Thyroid gland (tissue), 4 donors: ENCODE measurements around the gene PNLDC1. TPM values are rescaled to one million over a fixed set of nuclear protein-coding genes. Genes with fewer than 3 reads are reported as not detected.

Source experiments
- DNase-seq, 2 donors: peaks; one replicate each; pipeline ENCODE4 v3.0.0-alpha.2; 2019
- H3K27ac ChIP-seq, 3 donors: fragments of 200-600 bp; sonication (generic); 1 replicate in 2 of 3; 2 replicates in 1 of 3; pipeline ENCODE4 v1.5.1; 2016 to 2019; ENCODE audit warnings: mild to moderate bottlenecking in 1 of 3, moderate library complexity in 1 of 3
- H3K27me3 ChIP-seq: fragments of 200-600 bp; sonication (generic); one replicate; pipeline ENCODE4 v1.5.1; 2019
- H3K36me3 ChIP-seq, 2 donors: fragments of 200-600 bp; sonication (generic); one replicate each; pipeline ENCODE4 v1.5.1; 2016 to 2019
- H3K4me1 ChIP-seq, 2 donors: fragments of 200-600 bp; sonication (generic); one replicate each; pipeline ENCODE4 v1.5.1; 2017 to 2019
- H3K4me3 ChIP-seq, 3 donors: fragments of 200-600 bp; sonication (generic); replicated peaks in 1 of 3; 1 replicate in 2 of 3; 2 replicates in 1 of 3; pipeline ENCODE4 v1.5.1; 2016; ENCODE audit warnings: mild to moderate bottlenecking in 1 of 3
- H3K9me3 ChIP-seq: fragments of 200-600 bp; sonication (generic); one replicate; pipeline ENCODE4 v1.5.1; 2017
- POLR2A ChIP-seq, 2 donors: fragments of 450-650 bp; IDR thresholded peaks; one replicate each; pipeline ENCODE4 v1.6.1; 2017; ENCODE audit warnings: antibody characterized with exemption in 2 of 2, mild to moderate bottlenecking in 2 of 2, moderate library complexity in 1 of 2
- WGBS, 2 donors: methylation state at CpG; one replicate each; pipeline ENCODE4 v1.1.5; 2017; 5-methylcytosine and 5-hydroxymethylcytosine counted together
- intact Hi-C: fragments of 100-400 bp; cut with DNase I; formaldehyde crosslinking; loops from one replicate; pipeline ENCODE4 v1.15.1; 2023
- total RNA-seq, 4 donors: library from RNA; depleted of rRNA; stranded (reverse); fragments of >200 nt; gene quantifications; one replicate each; pipeline ENCODE4 v1.2.3, GENCODE V29; 2016
- TF ChIP-seq, protein P1 (sequence below), 6 experiments: fragments of 200-600 bp in 3 of 6; fragments of 450-650 bp in 3 of 6; sonication (generic) in 3 of 6; IDR thresholded peaks; one replicate each; pipeline ENCODE4 v1.5.1; 2016 to 2019; ENCODE audit warnings: antibody characterized with exemption in 6 of 6, mild to moderate bottlenecking in 2 of 6, inconsistent platforms in 1 of 6, moderate library complexity in 1 of 6

PNLDC1 gene
- total RNA-seq, 4 donors from 2014 or later, result 2.0 TPM; not detected in 3

DNA sequence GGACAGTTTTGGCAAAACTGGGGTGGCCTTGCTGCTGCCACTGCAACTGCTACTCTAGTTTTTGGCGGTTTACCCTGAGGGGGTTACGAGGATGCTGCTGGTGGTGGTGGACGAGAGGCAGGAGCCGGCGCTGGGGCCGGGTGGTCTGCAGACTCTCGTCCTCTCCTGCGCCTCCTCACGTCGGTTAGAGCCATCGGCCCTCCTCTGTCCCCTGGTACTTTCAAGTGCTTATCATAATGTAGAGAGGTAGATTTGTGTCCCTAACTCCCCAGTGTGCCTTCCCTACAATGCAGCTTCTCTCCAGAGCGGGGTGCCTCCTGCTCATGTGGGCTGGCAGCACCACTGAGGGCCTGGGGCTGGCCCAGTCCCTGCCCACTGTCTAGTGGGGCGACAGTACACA is 25.9 kb downstream of the PNLDC1 start:
- WGBS, 2 donors, result 98% methylated on average over 12 to 13 of the region's 13 CpGs
- H3K4me3 ChIP-seq, result no peak overlapping the region
- no peaks in the 10 kb centered on the region for H3K9me3 ChIP-seq
- no peak overlapping the region for H3K27ac ChIP-seq
- H3K36me3 ChIP-seq, result no peaks in the 10 kb centered on the region
- H3K4me1 ChIP-seq, result no peaks in the 10 kb centered on the region
- no peaks in the 10 kb centered on the region for H3K27me3 ChIP-seq
- no peak for DNase-seq
- TF ChIP-seq, protein P1, sequence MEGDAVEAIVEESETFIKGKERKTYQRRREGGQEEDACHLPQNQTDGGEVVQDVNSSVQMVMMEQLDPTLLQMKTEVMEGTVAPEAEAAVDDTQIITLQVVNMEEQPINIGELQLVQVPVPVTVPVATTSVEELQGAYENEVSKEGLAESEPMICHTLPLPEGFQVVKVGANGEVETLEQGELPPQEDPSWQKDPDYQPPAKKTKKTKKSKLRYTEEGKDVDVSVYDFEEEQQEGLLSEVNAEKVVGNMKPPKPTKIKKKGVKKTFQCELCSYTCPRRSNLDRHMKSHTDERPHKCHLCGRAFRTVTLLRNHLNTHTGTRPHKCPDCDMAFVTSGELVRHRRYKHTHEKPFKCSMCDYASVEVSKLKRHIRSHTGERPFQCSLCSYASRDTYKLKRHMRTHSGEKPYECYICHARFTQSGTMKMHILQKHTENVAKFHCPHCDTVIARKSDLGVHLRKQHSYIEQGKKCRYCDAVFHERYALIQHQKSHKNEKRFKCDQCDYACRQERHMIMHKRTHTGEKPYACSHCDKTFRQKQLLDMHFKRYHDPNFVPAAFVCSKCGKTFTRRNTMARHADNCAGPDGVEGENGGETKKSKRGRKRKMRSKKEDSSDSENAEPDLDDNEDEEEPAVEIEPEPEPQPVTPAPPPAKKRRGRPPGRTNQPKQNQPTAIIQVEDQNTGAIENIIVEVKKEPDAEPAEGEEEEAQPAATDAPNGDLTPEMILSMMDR (IDR thresholded peaks at IDR 0.05), result no peak
- no peak for TF ChIP-seq POLR2A (IDR thresholded peaks at IDR 0.05)
- intact Hi-C loops, result no loop called here

DNA sequence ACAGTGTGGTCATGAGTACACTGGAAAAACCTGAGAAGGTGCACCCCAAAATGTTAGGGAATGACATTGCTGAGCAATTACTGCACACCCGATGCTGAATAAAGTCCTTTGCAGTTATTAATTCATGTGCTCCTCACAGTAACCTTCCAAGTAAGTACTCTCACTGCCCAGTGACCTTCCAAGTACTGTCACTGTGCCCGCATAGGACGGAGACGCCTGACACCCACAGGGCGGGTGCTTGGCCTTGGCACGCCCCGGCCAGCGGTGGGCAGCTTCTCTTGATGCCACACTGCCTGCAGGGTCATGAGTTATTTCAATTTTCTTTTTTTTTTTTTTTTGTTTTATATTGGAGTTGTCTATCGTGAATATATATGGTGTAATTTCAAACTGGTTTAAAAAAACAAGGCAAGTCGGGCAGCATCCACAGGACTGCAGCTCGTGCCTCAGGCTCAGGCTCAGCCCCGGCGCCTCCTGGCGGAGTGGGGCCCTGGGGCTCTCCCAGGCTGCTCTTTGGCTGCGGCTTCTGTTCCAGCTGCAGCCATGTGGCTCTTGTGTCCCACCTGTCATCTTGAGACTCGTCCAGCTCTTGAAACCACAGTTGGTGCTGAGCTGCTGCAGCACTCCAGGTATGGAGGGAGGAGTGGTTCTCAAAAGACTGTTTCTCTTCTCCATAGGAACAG is 27.0 kb downstream of the PNLDC1 start:
- no peaks in the 10 kb centered on the region for H3K27me3 ChIP-seq
- H3K9me3 ChIP-seq, result no peaks in the 10 kb centered on the region
- TF ChIP-seq, protein P1 (IDR thresholded peaks at IDR 0.05), result no peak
- TF ChIP-seq POLR2A (IDR thresholded peaks at IDR 0.05), result no peak
- H3K4me3 ChIP-seq, result no peak overlapping the region
- 67 to 68% methylated on average over 16 of the region's 16 CpGs for WGBS, 2 donors
- DNase-seq, result no peak
- intact Hi-C loops, result no loop called here
- H3K27ac ChIP-seq, result no peak overlapping the region
- H3K36me3 ChIP-seq, result no peaks in the 10 kb centered on the region
- H3K4me1 ChIP-seq, result no peaks in the 10 kb centered on the region

DNA sequence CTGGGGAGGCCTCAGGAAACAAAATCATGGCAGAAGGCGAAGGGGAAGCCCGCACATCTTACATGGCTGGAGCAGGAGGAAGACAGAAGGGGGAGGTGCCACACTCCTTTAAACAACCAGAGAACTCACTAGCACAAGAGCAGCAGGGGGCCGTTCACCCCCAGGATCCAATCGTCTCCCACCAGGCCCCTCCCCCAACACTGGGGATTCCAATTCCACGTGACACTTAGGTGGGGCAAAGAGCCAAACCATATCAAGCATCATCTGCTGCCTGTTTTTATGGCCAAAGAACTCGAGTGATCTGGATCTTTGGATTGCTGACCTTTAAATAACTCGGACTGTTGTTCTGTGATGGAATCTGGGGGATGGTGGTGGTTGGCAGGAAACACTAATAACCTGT is 28.0 kb downstream of the PNLDC1 start:
- no peak for TF ChIP-seq POLR2A (IDR thresholded peaks at IDR 0.05)
- TF ChIP-seq, protein P1 (IDR thresholded peaks at IDR 0.05), result no peak
- Histone ChIP-seq H3K4me1 (no peaks in the 10 kb centered on the region), H3K9me3 (no peaks in the 10 kb centered on the region), H3K27me3 (no peaks in the 10 kb centered on the region), H3K27ac (no peak overlapping the region), H3K36me3 (no peaks in the 10 kb centered on the region), H3K4me3 (no peak overlapping the region)
- intact Hi-C loops, result no loop called here
- WGBS, 2 donors, result 54 to 60% methylated on average over 7 of the region's 7 CpGs
- DNase-seq, result no peak

DNA sequence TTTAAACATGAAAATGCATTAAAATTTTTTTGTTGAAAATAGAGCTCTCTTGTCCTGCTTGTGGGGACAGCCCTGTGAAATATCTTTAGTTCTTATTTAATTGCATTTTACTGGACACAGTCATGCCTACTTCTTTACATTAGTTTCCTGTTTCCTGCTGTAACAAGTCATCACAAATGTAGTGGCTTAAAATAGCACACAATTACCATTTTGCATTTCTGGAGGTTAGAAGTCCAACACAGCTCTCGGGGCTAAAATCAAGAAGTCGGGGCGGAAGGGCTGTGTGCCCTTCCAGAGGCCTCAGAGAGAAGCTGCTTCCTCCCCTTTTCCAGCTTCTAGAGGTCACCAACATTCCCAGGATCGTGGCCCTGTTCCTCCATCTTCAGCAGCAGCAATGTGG is 29.4 kb downstream of the PNLDC1 start:
- no peak for DNase-seq
- intact Hi-C loops, result no loop called here
- H3K4me3 ChIP-seq, result no peak overlapping the region
- H3K27ac ChIP-seq, result no peak overlapping the region
- WGBS, 2 donors, result 70 to 77% methylated on average over 4 of the region's 4 CpGs
- H3K4me1 ChIP-seq, result no peaks in the 10 kb centered on the region
- no peaks in the 10 kb centered on the region for H3K27me3 ChIP-seq
- no peaks in the 10 kb centered on the region for H3K9me3 ChIP-seq
- TF ChIP-seq, protein P1 (IDR thresholded peaks at IDR 0.05), result no peak
- TF ChIP-seq POLR2A (IDR thresholded peaks at IDR 0.05), result no peak
- no peaks in the 10 kb centered on the region for H3K36me3 ChIP-seq

DNA sequence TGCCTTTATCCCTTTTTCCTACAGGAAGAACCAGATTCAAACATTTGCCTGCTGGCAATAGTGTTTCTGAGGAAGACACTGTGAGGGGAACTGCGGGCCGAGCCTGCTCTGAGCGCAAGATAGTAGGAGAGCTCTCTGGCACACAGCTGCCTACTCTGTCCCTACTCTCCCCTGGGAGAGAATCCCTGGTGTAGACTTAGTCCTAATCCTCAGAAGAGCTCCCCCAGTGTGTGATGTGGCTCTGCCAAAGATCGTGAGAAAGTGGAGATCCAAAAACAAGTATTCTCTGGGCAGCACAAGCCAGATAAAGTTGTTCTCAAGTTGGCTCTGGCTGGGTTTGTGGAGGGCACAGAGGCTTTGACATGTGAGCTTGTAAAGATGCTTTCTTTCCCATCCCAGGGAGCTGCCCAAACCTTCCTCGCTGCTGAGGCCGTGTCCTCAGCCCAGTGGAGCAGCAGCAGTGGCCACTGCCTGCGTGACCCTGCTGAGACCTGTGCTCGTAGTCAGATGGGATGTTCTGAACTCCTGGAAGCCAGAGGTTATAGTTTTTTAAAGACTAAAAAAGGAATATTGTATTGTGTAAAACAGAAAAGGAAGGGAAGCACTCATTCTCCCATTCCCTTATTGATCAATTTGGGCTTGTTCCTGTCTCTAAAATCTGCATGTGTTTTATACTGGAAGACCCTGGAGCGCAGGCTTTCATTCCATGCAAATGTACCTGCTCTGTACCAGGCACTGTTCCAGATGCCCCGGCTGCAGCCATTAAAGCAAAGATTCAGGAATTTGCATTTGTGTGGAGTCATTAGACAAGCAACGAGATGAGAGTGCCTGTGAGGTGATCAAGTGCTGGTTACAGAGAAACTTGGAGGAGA is 30.7 kb downstream of the PNLDC1 start:
- DNase-seq, result no peak
- intact Hi-C loops, result no loop called here
- Histone ChIP-seq H3K4me3 (no peak overlapping the region), H3K9me3 (no peaks in the 10 kb centered on the region), H3K27ac (no peak overlapping the region), H3K36me3 (no peaks in the 10 kb centered on the region), H3K4me1 (no peaks in the 10 kb centered on the region), H3K27me3 (no peaks in the 10 kb centered on the region)
- 69 to 73% methylated on average over 10 to 11 of the region's 11 CpGs for WGBS, 2 donors
- TF ChIP-seq, protein P1 (IDR thresholded peaks at IDR 0.05), result no peak
- no peak for TF ChIP-seq POLR2A (IDR thresholded peaks at IDR 0.05)
